Left lung (tissue), 10 donors: ENCODE measurements around the gene ALDH9A1. TPM values are rescaled to one million over a fixed set of nuclear protein-coding genes. Genes with fewer than 3 reads are reported as not detected.
"Not testable (repeated sequence)": the region's sequence is repeated elsewhere in the genome, so short reads cannot be mapped to it uniquely, and the experiment has no call there.

Experiments used
- ATAC-seq: fragments of 200-7000 bp; cut with Tn5 transposase; one replicate; pipeline ENCODE4 v1.9.1; 2020; ENCODE audit warnings: moderate library complexity
- DNase-seq, 4 donors: peaks; one replicate each; pipeline ENCODE4 v3.0.0-alpha.2; 2013 to 2020
- H3K27ac ChIP-seq, 2 donors: fragments of 200-600 bp; sonication (generic) in 1 of 2; one replicate each; pipeline versions ENCODE4 v1.5.0 to v1.8.0; 2020 to 2021
- H3K27me3 ChIP-seq, 2 donors: fragments of 200-600 bp; sonication (generic) in 1 of 2; one replicate each; pipeline versions ENCODE4 v1.5.0 to v1.8.0; 2020 to 2021
- H3K36me3 ChIP-seq, 2 donors: fragments of 200-600 bp; sonication (generic) in 1 of 2; one replicate each; pipeline versions ENCODE4 v1.5.0 to v1.8.0; 2020 to 2021
- H3K4me1 ChIP-seq, 2 donors: fragments of 200-600 bp; one replicate each; pipeline ENCODE4 v1.8.0; 2021
- H3K4me3 ChIP-seq, 2 donors: fragments of 200-600 bp; sonication (generic) in 1 of 2; one replicate each; pipeline versions ENCODE4 v1.5.0 to v1.8.0; 2020 to 2021; ENCODE audit warnings: mild to moderate bottlenecking in 1 of 2
- H3K9me3 ChIP-seq, 2 donors: fragments of 200-600 bp; sonication (generic) in 1 of 2; one replicate each; pipeline versions ENCODE4 v1.5.0 to v1.8.0; 2020 to 2021
- CTCF ChIP-seq, 2 donors: fragments of 200-600 bp; sonication (generic) in 1 of 2; IDR thresholded peaks; one replicate each; pipeline versions ENCODE4 v1.5.0 to v1.8.0; 2021; ENCODE audit warnings: antibody characterized with exemption in 2 of 2
- intact Hi-C, 2 donors: fragments of 100-400 bp; cut with DNase I; formaldehyde crosslinking; loops; one replicate each; pipeline versions ENCODE4 v1.11.2 to v1.14.2; 2022
- polyA plus RNA-seq, 6 donors: library from polyadenylated mRNA; unstranded; fragments of 120-200 nt; gene quantifications; one replicate each; pipeline ENCODE4 v1.2.1, GENCODE V29; 2013; ENCODE audit not compliant: insufficient read length in 6 of 6
- total RNA-seq, 2 donors: library from RNA; stranded (reverse); fragmentation: NEBNext Ultra II Directional; extraction: Animal tissue kit (Norgen Biotek cat#: 25700); gene quantifications; one replicate each; pipeline ENCODE4 v1.2.1, GENCODE V29; 2021
- donor health status: DM: no; HTN: yes; CAD: no.
- donor health status: DM: no; HTN: no; CAD: no.

ALDH9A1 gene
- total and polyA plus RNA-seq, 8 donors, result 69.3 to 138 (median 107) TPM

- DNase-seq (no peak), ATAC-seq (no peak)
- peaks cover 0 to 10% of the 10 kb centered on the region in 2 donors for H3K4me1 ChIP-seq
- no peak overlapping the region for H3K4me3 ChIP-seq
- no peaks in the 10 kb centered on the region for H3K9me3 ChIP-seq
- H3K27me3 ChIP-seq, result no peaks in the 10 kb centered on the region
- H3K36me3 ChIP-seq, result peaks cover 0 to 30% of the 10 kb centered on the region in 2 donors
- intact Hi-C loops, result no loop called here
- H3K27ac ChIP-seq, result no peak overlapping the region
- TF ChIP-seq CTCF (IDR thresholded peaks at IDR 0.05), result no peak
These were observed 10.3 kb downstream of the ALDH9A1 start for GRCh38 chr1:165688046-165688445.

- Histone ChIP-seq H3K9me3 (no peaks in the 10 kb centered on the region), H3K36me3 (peaks cover 0 to 40% of the 10 kb centered on the region in 2 donors), H3K27me3 (no peaks in the 10 kb centered on the region), H3K27ac (no peak overlapping the region), H3K4me3 (no peak overlapping the region), H3K4me1 (peaks cover 0 to 10% of the 10 kb centered on the region in 2 donors)
- DNase-seq, result no peak
- intact Hi-C loops, result no loop called here
- no peak for ATAC-seq
- no peak for TF ChIP-seq CTCF (IDR thresholded peaks at IDR 0.05)
These were observed 11.4 kb downstream of the ALDH9A1 start for GRCh38 chr1:165686971-165687433.

GRCh38 chr1:165686121-165686970 lies 12.0 kb downstream of the ALDH9A1 start:
- Histone ChIP-seq H3K36me3 (peaks cover 0 to 47% of the 10 kb centered on the region in 2 donors), H3K27ac (no peak overlapping the region), H3K4me1 (peaks cover 0 to 10% of the 10 kb centered on the region in 2 donors), H3K9me3 (no peaks in the 10 kb centered on the region), H3K4me3 (no peak overlapping the region), H3K27me3 (no peaks in the 10 kb centered on the region)
- no peak for TF ChIP-seq CTCF (IDR thresholded peaks at IDR 0.05)
- intact Hi-C loops, result no loop called here
- no peak for DNase-seq
- ATAC-seq, result peak; percentile 36

- Histone ChIP-seq H3K36me3 (peaks cover 0 to 63% of the 10 kb centered on the region in 2 donors), H3K27me3 (no peaks in the 10 kb centered on the region), H3K27ac (no peak overlapping the region), H3K4me3 (no peak overlapping the region), H3K4me1 (peaks cover 0 to 10% of the 10 kb centered on the region in 2 donors), H3K9me3 (no peaks in the 10 kb centered on the region)
- DNase-seq (no peak), ATAC-seq (no peak)
- TF ChIP-seq CTCF (IDR thresholded peaks at IDR 0.05), result no peak
- intact Hi-C loops, result no loop called here
These were observed 14.4 kb downstream of the ALDH9A1 start for GRCh38 chr1:165683848-165684485.

GRCh38 chr1:165680773-165681172 lies 17.6 kb downstream of the ALDH9A1 start:
- ATAC-seq, H3K27ac ChIP-seq, intact Hi-C loops, H3K27me3 ChIP-seq, DNase-seq, H3K4me3 ChIP-seq, H3K4me1 ChIP-seq, H3K9me3 ChIP-seq: not testable (repeated sequence)
- H3K36me3 ChIP-seq, result peaks cover 0 to 80% of the 10 kb centered on the region in 2 donors
